Stimulated activated CD4-positive, alpha-beta T cell treated with anti-CD3 and anti-CD28 coated beads, Interleukin-2, amount 100 ng/mL, for 48 hours (primary cell): ENCODE measurements around the gene AP1G2.
"Not testable (repeated sequence)": the region's sequence is repeated elsewhere in the genome, so short reads cannot be mapped to it uniquely, and the experiment has no call there.

Experiments
- DNase-seq, 2 donors: peaks; one replicate each; pipeline ENCODE4 v3.0.0-alpha.2; 2020

Gene AP1G2

DNA sequence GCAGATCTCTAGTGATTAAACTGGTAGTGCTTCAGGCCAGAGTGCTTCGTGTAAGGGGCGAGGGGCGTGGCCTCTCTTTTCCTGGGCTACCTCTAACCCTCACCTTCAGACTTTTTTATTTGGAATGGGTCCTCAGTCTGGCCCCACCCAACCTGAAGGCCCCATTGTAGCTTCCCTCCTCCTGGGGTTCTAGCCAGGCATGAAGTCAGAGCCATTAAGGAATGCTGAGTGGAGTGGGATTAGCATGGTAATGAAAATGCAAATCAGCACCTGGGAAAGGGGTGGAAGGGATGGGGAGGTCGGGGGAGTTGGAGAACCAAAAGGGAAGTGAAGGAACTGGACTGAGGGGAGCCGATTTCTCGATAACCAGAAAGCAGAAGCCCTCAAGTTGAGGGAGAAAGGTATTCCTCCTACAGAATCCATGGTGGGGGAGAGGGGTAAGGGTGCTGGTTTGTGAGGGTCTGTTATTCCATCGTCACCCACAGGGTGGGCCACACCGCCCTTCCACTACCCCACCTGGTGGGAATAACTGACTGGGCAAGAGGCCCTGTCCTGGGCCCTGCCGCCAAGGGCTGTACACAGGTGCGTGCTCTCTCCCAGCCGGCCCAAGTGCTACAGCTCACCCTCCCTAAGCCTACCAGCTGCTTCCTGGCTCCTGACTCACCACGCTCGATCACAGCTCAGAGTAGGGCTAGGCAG, 30.1 kb downstream of the AP1G2 start:
- DNase-seq = no peak

DNA sequence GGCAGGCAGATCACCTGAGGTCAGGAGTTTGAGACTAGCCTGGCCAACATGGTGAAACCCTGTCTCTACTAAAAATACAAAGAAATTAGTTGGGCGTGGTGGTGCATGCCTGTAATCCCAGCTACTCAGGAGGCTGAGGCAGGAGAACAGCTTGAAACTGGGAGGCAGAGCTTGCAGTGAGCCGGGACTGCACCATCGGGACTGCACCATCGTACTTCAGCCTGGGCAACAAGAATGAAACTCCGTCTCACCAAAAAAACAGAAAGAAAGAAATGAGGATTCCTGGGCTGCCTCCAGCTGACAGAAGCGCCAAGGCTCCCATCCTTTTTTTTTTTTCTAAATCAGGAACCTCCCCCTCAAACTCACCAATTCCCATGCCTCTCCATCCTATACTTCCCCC, 30.7 kb downstream of the AP1G2 start:
- DNase-seq = not testable (repeated sequence)

DNA sequence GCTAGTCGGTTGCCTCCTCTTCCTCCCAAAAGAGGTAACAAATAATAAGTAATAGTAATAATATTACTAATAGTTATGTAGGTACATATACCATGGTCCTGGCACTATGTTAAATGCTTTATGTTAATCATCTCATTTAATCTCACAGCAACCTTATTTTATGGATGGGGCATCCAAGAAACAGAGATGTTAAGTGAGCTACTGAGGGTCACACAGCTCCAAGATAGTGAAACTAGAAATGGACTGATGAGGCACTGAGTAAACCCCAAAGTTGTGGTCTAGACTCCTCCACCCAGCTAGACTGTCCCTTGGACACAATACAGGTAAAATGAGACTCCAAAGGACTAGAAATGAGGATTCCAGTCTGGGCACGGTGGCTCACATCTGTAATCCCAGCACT, 31.1 kb downstream of the AP1G2 start:
- DNase-seq = no peak

DNA sequence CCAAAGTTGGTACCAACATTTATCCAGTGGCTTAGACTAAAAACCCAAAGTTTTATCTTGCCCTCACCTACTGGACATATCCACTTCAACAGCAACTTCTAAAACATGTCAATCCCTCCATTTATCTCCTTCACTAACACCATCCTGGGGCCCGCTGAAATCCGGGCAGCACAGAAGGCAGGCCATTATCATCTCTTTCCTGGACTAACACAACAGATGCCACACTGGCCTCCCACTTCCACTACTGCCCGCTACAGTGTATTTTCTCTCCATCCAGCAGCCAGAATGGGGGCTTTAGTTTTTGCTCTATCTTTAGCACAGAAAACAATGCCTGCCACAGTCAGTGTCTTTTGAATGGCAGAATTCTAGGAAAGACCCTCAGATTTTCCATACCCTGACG, 31.6 kb downstream of the AP1G2 start:
- DNase-seq = no peak

DNA sequence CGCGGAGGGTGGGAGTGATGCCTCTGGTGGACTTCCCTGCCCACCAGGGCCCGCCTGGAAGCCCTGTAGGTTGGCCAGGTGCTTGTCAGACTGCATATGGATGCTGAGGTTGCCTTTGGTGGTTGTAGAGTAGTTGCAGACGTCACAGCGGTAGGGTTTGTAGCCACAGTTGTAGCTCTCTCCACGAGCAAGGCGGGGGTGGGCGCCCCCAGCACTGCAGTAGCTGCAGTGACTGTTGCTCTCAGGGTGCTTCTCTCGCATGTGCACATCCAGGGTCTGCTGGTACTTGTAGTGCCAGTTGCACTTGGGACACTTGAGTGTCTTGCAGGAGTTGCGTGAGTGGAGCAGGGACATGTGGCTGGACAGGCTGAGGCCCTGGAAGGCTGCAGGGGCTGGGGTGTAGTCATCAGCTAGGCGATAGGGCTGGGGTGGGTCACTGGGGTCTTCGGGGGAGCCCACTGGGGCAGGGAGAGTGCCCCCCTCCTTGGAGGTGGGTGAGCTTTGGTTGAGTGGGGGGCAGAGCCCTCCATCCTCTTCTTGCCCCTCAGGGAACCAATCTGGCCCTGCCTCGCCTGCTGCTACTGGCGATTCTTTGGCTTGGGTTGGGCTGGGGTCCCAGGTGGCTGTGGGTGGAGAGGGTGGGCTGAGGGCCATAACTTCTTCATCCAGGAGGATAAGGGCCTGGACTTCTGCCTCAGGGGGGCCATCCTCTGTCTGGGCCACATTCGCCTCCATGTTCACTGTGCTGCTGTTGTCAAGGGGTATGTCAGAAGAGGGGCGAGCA, 33.7 kb downstream of the AP1G2 start:
- no peak for DNase-seq

DNA sequence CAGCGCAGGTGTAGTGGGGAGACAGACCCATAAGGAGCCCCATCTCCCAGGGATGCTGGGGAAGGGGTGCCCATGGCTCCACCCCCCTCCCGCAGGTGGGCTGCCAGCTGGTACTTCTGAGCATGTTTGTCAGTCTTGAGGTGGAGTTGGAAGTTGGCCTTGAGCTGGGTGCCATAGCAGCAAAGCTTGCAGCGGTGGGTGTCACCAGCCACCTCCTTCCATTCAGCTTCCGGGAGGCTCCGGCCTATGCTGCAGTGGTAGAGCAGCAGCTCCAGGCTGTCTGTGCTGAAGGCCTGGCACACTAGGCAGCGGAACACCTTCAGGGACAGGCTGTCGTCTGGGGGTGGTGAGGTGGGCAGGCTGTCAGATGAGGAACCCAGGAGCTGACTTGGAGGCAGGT, 34.9 kb downstream of the AP1G2 start:
- no peak for DNase-seq

DNA sequence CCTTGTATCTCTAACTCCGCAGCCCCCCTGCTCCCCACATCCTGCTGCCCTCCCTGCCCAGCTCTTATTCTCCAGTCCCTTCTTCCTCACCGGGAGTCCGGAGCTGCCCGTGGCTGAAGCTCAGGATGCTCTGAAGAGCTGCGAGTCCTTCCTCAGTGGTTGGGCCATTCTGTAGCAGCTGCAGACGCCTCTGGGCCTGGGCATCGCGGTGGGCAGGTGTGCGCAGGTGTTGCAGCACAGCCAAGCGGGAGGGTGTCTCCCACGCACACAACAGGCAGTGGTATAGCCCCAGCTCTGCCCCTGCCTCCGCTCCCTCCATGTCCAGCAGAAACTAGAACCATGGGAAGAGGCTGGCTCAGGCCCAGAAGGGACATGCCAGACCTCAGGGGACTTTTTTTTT, 36.2 kb downstream of the AP1G2 start:
- no peak for DNase-seq

DNA sequence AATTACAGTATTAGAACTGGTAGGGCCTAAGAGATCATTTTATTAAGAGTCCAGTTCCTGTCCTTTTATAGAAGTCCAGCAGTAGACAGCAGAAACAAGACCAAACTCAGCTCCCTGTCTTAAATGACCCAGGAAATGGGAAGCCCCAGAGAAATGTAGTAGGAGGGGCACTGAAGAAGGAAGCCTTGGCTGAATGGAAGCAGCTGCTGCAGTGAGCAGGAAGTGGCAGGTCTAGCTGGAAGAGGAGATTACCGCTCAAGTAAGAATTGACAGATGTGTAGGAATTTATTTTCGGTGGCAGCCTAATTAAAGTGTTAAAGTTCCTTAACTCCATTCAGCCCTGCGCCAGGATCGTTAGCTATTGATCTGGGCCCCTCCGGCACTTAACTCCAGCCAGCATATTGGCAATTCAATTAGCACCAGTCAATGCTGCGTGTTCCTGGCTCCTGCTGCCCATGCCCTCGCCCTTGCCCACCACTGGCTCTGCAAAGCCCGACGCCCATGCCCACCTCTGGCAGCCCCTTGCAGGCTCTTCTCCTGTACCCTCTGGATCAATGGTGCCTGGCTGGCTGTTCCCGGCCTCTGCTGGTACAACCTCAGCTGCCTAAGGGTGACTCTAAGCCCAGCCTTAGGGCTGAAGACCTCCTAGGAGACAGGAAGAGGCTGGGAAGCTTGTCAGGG, 37.1 kb downstream of the AP1G2 start:
- no peak for DNase-seq

DNA sequence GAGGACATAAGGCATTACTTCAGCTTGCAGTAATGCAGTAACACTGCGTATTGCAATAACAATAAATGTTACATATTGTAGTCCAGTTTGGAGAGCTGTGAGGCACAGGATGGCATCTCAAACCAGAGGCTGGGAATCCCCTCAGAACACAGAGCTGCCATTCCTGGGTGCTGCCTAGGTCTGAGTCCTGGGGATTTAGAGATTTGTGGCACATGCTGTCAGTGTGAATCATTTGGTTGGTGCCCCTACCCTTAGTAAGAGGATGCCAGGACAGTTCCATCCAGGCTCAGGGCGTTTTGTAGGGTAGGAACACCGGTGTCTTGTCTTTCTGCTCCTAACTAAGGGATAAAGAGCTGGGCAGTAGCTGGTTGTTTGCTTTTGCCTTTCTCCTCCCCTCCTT, 38.6 kb downstream of the AP1G2 start:
- DNase-seq = no peak

DNA sequence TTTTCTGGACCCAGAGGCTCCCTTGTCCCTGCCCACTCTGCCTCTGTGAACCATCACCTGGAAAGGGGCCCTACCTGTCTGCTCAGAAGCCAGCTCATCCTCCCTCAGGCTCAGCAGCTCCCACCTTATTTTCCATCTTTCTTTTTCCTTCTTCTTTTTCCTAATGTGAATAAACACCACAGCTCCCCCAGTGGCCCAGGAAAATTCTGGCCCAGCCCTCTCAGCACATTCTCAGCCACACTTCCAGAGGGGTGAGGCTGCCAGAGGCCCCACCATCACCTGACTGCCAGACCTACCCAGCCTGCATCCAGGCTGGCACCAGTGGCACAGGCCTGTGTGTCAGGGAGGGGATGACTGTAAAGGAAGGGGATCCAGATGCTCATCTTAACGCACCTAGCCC, 39.0 kb downstream of the AP1G2 start:
- DNase-seq = no peak

DNA sequence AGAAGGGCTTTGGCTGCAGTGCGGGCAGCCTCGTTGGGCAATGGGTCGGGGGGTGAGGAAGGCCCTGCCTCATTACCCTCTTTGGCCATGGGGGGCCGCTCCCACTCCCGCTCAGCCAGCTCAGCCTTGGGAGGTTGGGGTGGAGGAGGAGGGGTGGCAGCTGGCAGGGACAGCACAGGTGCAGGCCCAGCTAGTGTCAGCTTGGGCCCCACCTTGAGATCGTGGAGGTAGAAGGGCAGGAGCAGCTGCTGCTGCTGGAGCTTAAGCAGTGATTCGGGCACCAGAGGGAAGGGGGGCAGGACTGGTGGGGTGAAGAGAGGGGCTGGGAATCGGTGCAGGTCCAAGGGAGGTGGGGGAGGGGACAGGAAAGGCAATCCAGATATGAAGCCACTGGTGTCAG, 42.0 kb downstream of the AP1G2 start:
- DNase-seq = no peak

DNA sequence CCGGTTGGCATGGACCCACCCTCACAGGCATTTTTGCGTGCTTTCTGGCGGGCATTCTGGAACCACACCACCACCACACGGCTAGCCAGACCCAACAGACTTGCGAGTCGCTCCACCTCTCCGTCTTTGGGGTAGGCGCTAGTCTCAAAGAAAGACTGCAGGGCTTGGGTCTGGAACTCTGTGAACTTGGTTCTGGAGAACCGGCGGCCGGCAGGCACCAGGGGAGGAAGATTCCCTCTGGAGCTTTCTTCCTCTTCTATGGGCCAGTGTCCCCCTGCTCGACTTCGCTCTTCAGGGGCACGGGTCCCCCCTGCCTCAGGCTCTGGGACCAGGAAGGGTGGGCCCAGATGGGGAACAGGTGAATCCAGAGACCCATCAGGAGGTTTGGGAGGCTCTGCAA, 42.6 kb downstream of the AP1G2 start:
- DNase-seq = no peak

DNA sequence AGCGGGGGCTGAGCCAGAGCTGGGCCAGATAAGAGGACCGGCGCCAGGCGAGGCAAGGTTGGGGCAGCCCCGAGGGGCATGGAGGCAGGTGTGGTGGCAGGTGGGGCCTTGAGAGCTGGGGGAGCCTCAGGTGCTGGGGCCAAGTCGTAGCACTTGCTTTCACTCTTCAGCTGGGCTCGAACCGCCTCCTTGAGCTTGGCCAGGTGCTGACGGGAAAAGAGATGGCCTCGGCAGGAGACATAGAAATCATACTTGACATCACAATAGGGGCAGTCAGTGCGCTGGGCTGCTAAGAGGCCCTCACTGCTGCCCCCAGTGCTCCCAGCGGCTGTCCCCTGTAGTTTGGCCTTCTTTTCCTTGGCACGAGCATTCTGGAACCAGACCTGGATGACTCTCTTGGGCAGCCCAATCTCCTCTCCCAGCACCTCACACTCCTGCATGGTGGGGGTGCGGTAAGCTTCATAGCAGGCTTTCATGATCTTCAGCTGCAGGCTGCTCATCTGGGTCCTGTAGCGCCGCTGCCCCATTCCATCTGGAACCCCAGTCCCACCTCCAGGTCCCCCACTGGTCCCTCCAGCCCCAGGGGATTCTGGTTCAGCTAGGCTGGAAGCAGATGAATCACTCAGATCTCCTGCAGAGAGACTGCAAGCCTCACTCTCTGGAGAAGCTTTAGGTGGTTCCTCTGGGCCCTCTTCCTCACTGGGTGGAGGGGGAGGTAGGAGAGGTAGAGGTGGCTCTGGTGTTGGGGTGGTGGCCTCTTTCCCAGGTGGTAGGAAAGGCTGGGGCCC, 44.2 kb downstream of the AP1G2 start:
- no peak for DNase-seq

DNA sequence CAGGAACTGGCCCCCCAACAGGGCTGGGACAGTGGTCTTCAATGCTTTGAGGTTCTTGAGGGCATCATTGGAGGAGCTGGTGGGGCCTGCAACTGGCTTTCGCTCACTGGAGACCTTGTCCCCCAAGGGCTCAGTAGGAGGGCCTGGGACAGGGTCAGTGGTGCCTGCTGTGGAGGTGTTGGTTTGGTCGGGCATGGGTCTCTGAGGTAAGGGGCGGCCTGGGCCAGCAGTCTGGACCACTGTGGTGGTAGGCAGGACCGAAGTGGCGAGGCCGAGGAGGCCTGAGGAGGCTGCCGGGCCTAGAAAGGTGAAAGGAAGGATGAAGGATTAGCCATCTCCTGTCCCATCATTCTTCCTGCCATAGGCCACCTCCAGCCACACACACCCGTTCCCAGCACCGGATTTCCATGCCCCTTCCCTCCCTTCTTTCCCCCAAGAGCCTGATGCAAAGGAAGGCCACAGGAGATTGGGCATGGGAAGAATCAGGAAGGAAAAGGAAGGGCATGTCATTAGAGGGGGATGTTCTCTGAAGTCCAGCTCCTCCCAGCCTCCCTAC, 44.9 kb downstream of the AP1G2 start:
- DNase-seq = no peak

DNA sequence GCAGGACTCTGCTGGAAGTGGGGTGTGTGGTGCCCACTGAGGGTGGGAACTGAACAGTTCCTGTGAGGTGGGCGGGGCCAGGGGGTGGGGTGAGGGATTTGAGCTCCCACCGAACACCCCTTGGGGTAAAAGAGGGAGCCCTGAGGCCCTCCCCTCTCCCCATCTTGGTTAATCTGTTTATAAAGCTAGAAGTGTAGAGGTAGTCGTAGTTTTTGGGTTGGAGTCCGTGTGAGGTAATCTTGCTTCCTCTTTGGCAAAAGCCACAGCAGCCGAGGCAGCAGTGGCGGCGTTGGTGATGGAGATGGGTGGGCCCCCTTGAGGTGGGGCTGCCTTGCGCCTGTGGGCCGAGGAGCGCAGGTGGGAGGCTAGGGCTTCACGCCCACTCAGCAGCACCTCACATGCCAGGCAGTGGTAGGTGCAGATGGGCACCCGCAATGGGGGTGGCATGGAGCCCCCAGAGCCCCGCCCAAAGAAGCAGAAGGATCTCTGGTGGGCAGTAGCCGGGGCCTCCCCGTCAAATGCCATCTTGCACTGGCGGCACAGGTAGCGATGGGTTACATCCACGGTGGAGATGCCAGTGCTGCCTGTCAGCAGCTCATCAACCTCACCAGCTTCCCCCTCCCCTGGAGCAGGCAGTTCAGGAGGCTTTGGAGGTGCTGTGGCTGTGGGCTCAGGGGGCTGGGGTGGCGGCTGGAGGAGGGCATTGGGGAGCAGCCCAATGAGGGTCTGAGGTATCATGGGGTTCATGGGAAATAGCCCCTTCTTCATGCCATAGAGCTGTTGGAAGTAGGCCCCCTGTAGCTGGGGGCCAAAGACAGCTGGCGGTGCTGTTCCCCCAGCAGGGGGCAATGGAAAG, 45.6 kb downstream of the AP1G2 start:
- DNase-seq = no peak

DNA sequence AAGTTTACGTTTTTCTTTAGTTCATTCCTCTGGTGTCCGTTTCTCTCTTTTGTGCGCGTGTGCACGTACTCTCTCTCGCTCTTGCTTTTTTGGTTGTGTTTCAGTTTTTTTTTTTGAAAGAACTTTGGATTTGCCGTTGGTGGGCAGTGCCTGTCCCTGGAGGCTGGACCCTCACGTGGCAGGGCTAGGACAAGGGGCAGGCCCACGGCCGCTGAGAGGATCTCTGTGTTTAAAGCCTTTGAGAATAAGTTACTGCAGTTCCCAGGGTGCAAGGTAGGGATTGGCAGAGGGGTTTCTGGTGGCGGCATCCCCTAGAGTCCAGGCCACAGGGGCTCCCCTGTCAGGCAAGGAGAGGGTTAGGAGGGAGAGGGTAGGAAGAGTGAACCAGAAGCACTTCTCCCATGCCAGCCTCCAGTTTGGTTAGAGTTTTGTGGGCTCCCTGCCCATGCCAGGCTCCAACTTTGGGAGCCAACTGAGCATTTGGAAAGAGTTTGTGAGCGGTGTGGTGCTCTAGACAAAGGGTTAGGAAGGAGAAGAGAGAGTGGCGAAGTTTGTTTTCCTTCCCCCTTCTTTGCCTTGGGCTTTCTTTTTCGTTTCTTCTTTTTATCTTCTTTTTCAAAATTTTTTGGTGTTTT, 46.6 kb downstream of the AP1G2 start:
- no peak for DNase-seq

DNA sequence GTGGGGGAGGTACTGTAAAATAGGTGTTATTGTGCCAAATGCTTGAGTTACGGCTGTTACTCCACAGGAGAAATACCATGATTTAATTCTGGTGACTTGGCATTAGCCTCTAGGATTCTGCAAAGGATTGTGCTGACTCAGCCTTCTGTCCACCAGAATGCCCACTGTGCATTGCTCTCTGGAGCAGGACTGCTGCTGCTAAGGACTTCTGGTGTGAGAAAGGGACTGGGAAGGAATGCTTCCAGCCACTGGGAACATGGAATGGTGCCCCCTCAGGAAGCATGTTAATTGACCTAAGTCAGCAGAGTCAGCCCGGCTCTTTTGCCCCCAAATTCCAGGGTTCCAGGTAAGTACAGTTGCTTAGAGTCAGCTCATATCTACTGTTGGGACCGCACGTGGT, 48.9 kb downstream of the AP1G2 start:
- no peak for DNase-seq

DNA sequence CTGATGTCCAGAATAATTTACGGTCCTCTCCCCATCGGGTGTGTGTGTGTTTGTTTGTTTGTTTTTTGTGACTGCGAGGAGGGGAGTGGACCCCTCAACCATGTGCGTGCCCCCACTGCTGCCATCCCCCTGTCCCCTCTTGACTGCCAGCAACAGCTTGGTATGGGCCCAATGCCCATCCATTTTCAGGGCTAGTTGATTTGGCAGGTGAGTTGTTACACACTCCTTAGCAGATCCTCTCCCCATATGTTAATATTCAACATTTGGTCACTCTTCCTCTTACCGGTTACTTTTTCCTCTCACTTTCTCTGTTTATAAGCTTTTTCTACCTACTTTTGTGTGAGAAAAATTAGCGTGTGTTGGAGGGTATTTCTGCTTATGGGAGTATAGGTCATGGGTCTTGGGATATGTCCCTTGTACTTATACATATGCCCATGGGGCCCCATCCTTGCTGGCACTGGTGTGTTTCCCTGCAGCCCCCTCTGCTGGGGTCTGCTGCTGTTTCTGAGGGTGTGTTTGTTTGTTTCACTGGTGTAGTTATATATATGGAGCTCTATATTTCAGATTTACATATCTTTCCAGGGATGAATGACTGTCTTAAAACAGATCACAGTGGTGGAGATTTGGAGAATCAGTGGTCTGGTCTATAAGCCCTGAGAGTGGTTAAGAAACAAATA, 49.8 kb downstream of the AP1G2 start:
- DNase-seq = no peak

DNA sequence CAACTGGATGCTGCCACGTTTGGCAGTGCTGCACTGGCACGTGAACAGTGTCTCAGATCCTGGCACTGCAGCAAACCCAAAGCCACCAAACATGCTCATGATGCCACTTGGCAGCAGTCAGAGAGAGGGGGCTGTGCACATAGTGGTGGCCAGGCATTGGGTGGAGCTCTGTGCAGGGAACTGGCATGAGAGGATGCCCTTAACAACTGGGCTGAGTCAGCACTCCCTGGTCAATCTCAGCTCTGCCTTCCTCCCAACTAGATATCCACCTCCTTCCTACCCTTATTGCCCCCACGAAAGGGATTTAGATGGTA, 53.0 kb downstream of the AP1G2 start:
- no peak for DNase-seq

DNA sequence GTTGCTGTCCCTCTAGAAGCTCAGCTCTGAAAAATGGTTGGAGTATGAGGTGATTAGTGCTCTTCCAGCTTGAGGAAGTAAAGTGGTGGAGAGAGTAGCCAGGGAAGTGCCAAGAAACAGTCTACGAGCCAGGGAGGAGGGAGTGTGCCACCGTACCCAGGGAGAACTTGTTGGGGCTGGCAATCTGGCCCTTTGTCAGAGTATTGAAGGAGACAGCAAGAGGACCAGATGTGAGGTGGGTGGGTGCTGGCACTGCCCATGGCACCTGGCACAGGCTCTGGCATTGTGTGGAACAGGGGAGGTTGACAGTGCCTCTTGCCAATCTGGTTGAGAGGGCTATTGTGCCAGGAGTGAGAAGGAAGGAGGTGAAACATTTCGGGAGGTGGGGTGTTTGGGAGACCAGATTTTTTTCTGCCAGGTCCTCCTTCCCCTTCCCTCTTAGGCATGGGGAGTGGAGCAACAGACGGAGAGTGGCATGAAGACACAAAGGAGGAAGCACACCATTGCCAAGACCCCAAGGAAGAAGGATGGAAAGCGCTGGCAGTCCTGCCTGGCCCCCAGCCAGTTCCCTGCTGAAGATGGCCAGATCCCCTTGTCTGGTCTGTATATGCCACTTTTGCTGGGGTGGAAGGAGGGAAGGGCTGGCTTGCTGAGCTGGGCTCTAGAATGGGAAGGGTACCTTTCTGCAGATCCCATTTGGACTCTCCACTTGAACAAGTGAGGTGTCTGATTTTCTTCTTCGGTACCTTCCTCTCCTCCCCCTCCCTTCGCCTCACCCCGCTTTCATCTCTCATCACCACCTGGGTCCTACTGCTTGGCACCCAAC, 53.6 kb downstream of the AP1G2 start:
- no peak for DNase-seq
